Psoas muscle (tissue), 8 donors: ENCODE results near the gene CELSR3. TPM values are rescaled to one million over a fixed set of nuclear protein-coding genes. Genes with fewer than 3 reads are reported as not detected.

ENCODE experiments used
- ATAC-seq, 4 donors: fragments of 200-7000 bp; cut with Tn5 transposase; one replicate each; pipeline ENCODE4 v1.9.1; 2020; ENCODE audit warnings: moderate library complexity in 3 of 4, mild to moderate bottlenecking in 2 of 4
- DNase-seq, 2 donors: peaks; one replicate each; pipeline ENCODE4 v3.0.0-alpha.2; 2020
- H3K27ac ChIP-seq: fragments of 200-600 bp; one replicate; pipeline ENCODE4 v1.8.0; 2022
- H3K27me3 ChIP-seq, 3 donors: fragments of 200-600 bp in 1 of 3; one replicate each; pipeline versions ENCODE4 v1.6.1 to v1.8.0; 2013 to 2022; ENCODE audit warnings: low read length in 2 of 3, mild to moderate bottlenecking in 2 of 3, moderate library complexity in 1 of 3; ENCODE audit not compliant: insufficient read depth in 3 of 3
- H3K36me3 ChIP-seq, 2 donors: fragments of 200-600 bp in 1 of 2; one replicate each; pipeline versions ENCODE4 v1.6.1 to v1.8.0; 2013 to 2022; ENCODE audit warnings: low read depth in 1 of 2, mild to moderate bottlenecking in 1 of 2, moderate library complexity in 1 of 2; ENCODE audit not compliant: insufficient read depth in 1 of 2
- H3K4me1 ChIP-seq: fragments of 200-600 bp; one replicate; pipeline ENCODE4 v1.8.0; 2022
- H3K4me3 ChIP-seq: fragments of 200-600 bp; one replicate; pipeline ENCODE4 v1.8.0; 2022; ENCODE audit warnings: mild to moderate bottlenecking
- H3K9me3 ChIP-seq: fragments of 200-600 bp; one replicate; pipeline ENCODE4 v1.8.0; 2022
- WGBS, 3 donors: extraction: QIAGEN DNeasy Blood & Tissue Kit; methylation state at CpG; one replicate each; pipeline versions ENCODE4 v1.1.6 to v1.1.7; 2013; 5-methylcytosine and 5-hydroxymethylcytosine counted together
- intact Hi-C, 2 donors: fragments of 100-400 bp; cut with DNase I; formaldehyde crosslinking; loops; one replicate each; pipeline versions ENCODE4 v1.11.0 to v1.14.2; 2022
- polyA plus RNA-seq, 3 donors: library from polyadenylated mRNA; stranded (reverse); fragments of 200-250 nt; gene quantifications; one replicate each; pipeline ENCODE4 v1.2.3, GENCODE V29; 2013
- total RNA-seq, 4 donors: library from RNA; stranded (reverse); fragmentation: NEBNext Ultra II Directional in 2 of 4; extraction: Animal tissue kit (Norgen Biotek cat#: 25700) in 2 of 4; gene quantifications; one replicate each; pipeline versions ENCODE4 v1.2.1 to v1.2.4, GENCODE V29; 2021 to 2023
- TF ChIP-seq, protein P1 (sequence below): fragments of 200-600 bp; IDR thresholded peaks from one replicate; pipeline ENCODE4 v1.8.0; 2022; ENCODE audit warnings: antibody characterized with exemption
- donor health status: healthy with polysubstance abuse.
- donor health status: DM: no; HTN: no; CAD: no; lungs with moderate emphysema.
- donor health status: Bipolar disorder and iron deficiency.
- donor health status: healthy.
- donor health status: DM: yes; HTN: yes; CAD: no.
- donor health status: DM: no; HTN: no; CAD: no.
- donor health status: DM: no; HTN: no; CAD: no.
- donor health status: DM: yes; HTN: yes; CAD: no.

Gene CELSR3
- total and polyA plus RNA-seq, 7 donors, result 0.04 to 0.21 (median 0.14) TPM

DNA sequence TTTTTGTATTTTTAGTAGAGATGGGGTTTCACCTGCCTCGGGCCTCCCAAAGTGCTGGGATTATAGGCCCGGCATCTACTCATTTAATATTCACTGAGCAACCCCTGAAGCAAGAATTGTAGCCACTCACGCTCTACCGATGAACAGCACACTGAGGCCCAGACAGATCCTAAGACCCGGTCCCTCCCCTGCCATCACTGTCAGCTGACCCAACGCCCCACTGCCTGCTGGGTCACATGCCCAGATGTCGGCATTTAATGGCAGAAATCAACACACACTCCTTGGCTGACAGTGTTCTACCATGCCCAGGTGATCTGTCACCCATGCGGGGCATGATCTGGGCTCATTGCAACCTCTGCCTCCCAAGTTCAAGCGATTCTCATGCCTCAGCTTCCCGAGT, 37.9 kb downstream of the CELSR3 start:
- WGBS, 3 donors, result 83 to 94% (median 84%) methylated on average over 10 of the region's 10 CpGs
- intact Hi-C loops, result no loop called here

DNA sequence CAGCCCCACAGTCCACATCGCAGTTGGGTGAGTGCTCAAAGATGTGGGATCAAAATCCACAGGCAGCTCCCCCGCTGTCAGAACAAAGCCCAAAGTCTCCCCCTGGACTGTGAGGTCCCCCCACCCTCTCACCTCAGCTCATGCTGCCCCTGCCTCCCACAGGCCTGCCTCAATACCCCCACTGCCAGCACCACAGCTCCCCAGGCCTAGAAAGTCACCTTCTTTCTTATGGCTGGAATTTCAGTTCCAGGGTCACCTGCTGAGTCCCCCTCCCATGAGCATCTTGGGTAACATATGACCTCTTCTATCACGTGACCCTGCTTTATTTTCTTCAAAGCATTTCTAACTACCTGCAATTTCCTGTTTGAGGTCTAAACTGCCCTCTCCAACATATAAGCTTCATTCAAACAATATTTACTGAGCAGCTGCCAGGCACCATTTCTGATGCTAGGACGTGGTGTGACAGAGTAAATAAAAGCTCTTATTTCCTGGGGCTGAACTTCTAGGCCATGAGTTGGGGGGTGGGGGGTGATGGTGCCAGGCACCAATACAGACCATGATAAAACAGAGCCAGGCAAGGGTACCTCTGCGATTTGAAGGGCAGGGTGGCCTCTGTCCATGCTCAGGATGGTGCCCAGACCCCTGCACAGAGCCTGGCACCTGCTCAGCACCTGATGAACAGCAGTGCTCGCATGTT, 38.7 kb downstream of the CELSR3 start:
- intact Hi-C loops, result no loop called here
- Histone ChIP-seq H3K4me1 (no peaks in the 10 kb centered on the region), H3K27me3 (no peaks in the 10 kb centered on the region), H3K9me3 (no peaks in the 10 kb centered on the region), H3K36me3 (peaks cover 2 to 37% of the 10 kb centered on the region in 2 donors), H3K27ac (no peak overlapping the region), H3K4me3 (no peak overlapping the region)
- DNase-seq, result no peak
- TF ChIP-seq, protein P1, sequence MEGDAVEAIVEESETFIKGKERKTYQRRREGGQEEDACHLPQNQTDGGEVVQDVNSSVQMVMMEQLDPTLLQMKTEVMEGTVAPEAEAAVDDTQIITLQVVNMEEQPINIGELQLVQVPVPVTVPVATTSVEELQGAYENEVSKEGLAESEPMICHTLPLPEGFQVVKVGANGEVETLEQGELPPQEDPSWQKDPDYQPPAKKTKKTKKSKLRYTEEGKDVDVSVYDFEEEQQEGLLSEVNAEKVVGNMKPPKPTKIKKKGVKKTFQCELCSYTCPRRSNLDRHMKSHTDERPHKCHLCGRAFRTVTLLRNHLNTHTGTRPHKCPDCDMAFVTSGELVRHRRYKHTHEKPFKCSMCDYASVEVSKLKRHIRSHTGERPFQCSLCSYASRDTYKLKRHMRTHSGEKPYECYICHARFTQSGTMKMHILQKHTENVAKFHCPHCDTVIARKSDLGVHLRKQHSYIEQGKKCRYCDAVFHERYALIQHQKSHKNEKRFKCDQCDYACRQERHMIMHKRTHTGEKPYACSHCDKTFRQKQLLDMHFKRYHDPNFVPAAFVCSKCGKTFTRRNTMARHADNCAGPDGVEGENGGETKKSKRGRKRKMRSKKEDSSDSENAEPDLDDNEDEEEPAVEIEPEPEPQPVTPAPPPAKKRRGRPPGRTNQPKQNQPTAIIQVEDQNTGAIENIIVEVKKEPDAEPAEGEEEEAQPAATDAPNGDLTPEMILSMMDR, result no peak
- no peak for ATAC-seq
- 76 to 82% (median 78%) methylated on average over 6 of the region's 6 CpGs for WGBS, 3 donors

More for the DNA sequence above, 37.9 kb downstream of the CELSR3 start:
- Histone ChIP-seq H3K4me3 (no peak overlapping the region), H3K27ac (no peak overlapping the region), H3K4me1 (no peaks in the 10 kb centered on the region), H3K27me3 (no peaks in the 10 kb centered on the region), H3K36me3 (peaks cover 2 to 42% of the 10 kb centered on the region in 2 donors), H3K9me3 (no peaks in the 10 kb centered on the region)
- DNase-seq (no peak), ATAC-seq (no peak)
- TF ChIP-seq, protein P1, result no peak

DNA sequence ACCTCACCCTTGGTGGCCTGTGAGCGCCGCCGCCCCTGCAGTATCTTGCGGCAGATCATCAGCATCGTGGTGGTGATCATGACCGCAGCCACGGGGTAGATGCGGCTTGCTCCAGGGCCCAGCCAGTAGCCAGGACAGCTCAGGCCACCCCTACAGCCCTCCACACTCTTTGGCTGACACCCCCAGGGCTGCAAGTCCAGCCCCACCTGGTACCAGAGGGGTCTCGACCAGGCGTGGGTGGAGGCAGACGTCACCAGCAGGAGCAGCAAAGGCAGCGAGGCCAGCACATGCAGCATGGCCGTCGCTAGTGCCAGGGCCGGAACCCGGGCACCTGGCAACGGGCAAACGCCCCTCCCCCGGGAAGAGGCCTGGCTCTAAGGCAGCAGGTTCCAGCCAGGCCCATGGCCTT, 41.2 kb downstream of the CELSR3 start, which contains the start of gene TMEM89:
TSS of gene TMEM89 (minus strand) at position 309 of the 409 bp plus-strand sequence. CDS start at position 296, 13 bp downstream.
- WGBS, 3 donors, result 83 to 89% (median 86%) methylated on average over 19 of the region's 19 CpGs
- peak in 1 of 4 donors; percentile 10 for ATAC-seq
- Histone ChIP-seq H3K4me1 (no peaks in the 10 kb centered on the region), H3K27ac (no peak within 1 kb of the TSS), H3K4me3 (no peak within 1 kb of the TSS), H3K36me3 (peaks cover 0 to 17% of the 10 kb centered on the region in 2 donors), H3K27me3 (no peaks in the 10 kb centered on the region), H3K9me3 (peaks cover 13% of the 10 kb centered on the region)
- intact Hi-C loops, result no loop called here
- no peak for DNase-seq
- TF ChIP-seq, protein P1, result no peak

DNA sequence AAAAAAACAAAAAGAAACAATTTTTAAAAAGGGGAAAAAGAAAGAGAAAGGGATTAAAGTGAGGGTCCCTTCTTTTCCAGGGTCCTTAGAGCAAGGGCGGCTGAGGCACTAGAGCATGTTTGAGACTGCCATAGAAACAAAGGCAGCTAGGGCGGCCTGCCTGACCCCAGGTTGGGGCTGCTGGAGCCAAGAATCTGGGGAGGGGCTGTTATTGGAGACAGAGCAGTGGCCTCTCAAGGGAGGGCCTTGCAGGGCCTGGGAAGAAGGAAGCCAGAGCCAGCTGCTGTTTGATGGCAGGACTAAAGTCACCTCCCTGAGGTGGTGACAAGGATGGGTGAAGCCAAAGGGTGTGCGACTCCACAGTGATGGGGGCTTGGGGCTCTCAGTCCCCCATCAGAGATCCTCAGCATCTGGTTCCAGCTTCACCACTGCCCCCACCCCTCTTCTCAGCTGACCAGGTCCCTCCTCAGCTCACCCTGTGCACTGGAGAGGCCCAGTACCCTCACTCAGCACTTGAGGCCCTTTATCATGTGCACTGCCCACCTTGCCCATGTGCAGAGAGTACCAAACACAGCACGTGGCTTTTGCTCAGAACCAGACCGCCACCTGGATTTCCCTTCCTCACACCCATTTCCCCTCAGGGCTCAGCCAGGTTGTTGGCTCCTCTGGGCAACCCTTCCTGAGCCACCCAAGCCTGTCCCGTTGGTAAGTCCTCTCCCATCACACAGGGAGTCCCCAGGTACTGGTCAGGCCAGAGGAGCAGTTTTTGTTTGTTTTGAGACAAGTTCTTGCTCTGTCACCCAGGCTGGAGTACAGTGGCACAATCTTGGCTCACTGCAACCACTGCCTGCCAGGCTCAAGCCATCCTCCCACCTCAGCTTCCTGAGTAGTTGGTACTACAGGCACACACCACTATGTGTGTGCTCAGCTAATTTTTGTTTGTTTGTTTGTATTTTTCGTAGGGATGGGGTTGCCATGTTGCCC, 42.9 kb downstream of the CELSR3 start:
- 82 to 84% (median 83%) methylated on average over 7 of the region's 7 CpGs for WGBS, 3 donors
- peaks cover 13% of the 10 kb centered on the region for H3K9me3 ChIP-seq
- H3K36me3 ChIP-seq, result peaks cover 0 to under 1% of the 10 kb centered on the region in 2 donors
- H3K27ac ChIP-seq, result no peak overlapping the region
- ATAC-seq (no peak), DNase-seq (no peak)
- TF ChIP-seq, protein P1, result no peak
- no peak overlapping the region for H3K4me3 ChIP-seq
- no peaks in the 10 kb centered on the region for H3K27me3 ChIP-seq
- intact Hi-C loops, result no loop called here
- no peaks in the 10 kb centered on the region for H3K4me1 ChIP-seq
